WERI-Rb-1 (cell line): ENCODE results near the gene DESI1.

ENCODE experiments used
- DNase-seq: peaks from one replicate; pipeline ENCODE4 v3.0.0-alpha.2; 2020
- H3K27ac ChIP-seq: fragments of 250-450 bp; sonication (Bioruptor Pico); 2 replicates; pipeline ENCODE4 v1.5.1; 2020; ENCODE audit warnings: mild to moderate bottlenecking, moderate library complexity
- H3K27me3 ChIP-seq: fragments of 250-450 bp; sonication (Bioruptor Pico); 2 replicates; pipeline ENCODE4 v1.5.1; 2021; ENCODE audit warnings: mild to moderate bottlenecking, low read depth, moderate library complexity; ENCODE audit not compliant: insufficient read depth, severe bottlenecking
- H3K36me3 ChIP-seq: fragments of 250-450 bp; sonication (Bioruptor Pico); 2 replicates; pipeline ENCODE4 v1.5.1; 2020; ENCODE audit warnings: mild to moderate bottlenecking, moderate library complexity
- H3K4me3 ChIP-seq: 2 replicates; pipeline ENCODE4 v1.5.1; 2011; ENCODE audit warnings: low read depth, mild to moderate bottlenecking, control low read depth, low read length
- H3K9me3 ChIP-seq: fragments of 250-450 bp; sonication (Bioruptor Pico); 2 replicates; pipeline ENCODE4 v1.5.1; 2021; ENCODE audit warnings: mild to moderate bottlenecking, moderate library complexity; ENCODE audit not compliant: severe bottlenecking
- TF ChIP-seq, protein P1 (sequence below): IDR thresholded peaks from 2 replicates; pipeline ENCODE4 v1.5.1; 2011; ENCODE audit warnings: low read depth, mild to moderate bottlenecking, control low read depth, inconsistent platforms, low read length

Gene DESI1

DNA sequence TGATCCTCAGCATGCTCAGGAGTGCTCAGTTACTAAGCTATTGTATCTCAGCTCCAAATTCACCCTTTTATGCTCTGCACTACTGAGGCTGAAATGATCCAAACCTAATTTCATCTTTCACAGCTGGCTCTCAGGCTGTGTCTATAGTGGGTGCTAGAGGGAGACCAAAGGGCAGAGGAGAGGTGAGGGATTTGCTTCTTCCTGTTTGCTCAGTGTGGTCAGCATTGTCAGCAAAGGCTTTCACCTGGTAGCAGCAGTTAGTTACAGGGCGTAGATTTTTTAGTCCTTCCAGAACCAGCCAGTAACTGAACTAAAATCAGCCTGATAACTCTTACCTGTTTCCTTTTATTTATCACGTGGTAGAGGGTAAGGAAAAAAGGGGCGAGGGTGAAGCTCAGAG, 33.5 kb upstream of the DESI1 start:
- TF ChIP-seq, protein P1, sequence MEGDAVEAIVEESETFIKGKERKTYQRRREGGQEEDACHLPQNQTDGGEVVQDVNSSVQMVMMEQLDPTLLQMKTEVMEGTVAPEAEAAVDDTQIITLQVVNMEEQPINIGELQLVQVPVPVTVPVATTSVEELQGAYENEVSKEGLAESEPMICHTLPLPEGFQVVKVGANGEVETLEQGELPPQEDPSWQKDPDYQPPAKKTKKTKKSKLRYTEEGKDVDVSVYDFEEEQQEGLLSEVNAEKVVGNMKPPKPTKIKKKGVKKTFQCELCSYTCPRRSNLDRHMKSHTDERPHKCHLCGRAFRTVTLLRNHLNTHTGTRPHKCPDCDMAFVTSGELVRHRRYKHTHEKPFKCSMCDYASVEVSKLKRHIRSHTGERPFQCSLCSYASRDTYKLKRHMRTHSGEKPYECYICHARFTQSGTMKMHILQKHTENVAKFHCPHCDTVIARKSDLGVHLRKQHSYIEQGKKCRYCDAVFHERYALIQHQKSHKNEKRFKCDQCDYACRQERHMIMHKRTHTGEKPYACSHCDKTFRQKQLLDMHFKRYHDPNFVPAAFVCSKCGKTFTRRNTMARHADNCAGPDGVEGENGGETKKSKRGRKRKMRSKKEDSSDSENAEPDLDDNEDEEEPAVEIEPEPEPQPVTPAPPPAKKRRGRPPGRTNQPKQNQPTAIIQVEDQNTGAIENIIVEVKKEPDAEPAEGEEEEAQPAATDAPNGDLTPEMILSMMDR = no peak

DNA sequence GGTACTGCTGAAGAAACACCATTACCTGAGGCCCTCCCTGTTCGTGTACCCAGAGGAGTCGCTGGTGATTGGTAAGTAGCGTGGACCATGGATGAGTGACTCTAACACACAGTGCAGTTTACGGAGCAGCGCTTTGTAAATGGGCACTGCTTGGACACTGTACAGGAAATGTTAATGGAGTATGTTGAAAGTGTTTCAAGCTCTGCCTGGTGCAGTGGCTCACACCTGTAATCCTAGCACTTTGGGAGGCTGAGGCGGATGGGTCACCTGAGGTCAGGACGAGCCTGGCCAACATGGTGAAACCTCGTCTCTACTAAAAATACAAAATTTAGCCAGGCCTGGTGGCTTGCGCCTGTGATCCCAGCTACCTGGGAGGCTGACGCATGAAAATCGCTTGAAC, 30.0 kb upstream of the DESI1 start:
- H3K36me3 ChIP-seq = peaks cover 91% of the 10 kb centered on the region
- no peak overlapping the region for H3K27ac ChIP-seq
- no peak overlapping the region for H3K4me3 ChIP-seq
- H3K9me3 ChIP-seq = no peaks in the 10 kb centered on the region
- H3K27me3 ChIP-seq = no peaks in the 10 kb centered on the region
- DNase-seq = no peak
- TF ChIP-seq, protein P1 = no peak

More for the DNA sequence above, 33.5 kb upstream of the DESI1 start:
- no peaks in the 10 kb centered on the region for H3K9me3 ChIP-seq
- H3K4me3 ChIP-seq = no peak overlapping the region
- H3K36me3 ChIP-seq = peaks cover 94% of the 10 kb centered on the region
- no peak for DNase-seq
- H3K27me3 ChIP-seq = no peaks in the 10 kb centered on the region
- no peak overlapping the region for H3K27ac ChIP-seq

DNA sequence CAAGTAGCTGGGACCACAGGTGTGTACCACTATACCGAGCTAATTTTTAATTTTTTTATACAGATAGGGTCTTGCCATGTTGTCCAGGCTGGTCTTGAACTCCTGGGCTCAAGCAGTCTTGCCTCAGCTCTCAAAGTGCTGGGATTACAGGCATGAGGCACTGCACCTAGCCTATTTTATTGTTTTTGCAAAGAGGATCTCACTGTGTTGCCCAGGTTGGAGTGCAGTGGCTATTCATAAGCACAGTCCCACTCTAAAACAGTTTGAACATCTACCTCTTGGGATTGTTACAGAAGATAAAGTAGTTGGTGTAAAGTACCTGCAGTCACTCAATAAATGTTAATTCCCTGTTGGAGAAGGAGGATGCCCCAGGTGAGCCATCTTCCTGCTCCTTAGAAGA, 29.4 kb upstream of the DESI1 start:
- Histone ChIP-seq H3K9me3 (no peaks in the 10 kb centered on the region), H3K36me3 (peaks cover 89% of the 10 kb centered on the region), H3K4me3 (no peak overlapping the region), H3K27ac (no peak overlapping the region), H3K27me3 (no peaks in the 10 kb centered on the region)
- DNase-seq = no peak
- TF ChIP-seq, protein P1 = no peak

DNA sequence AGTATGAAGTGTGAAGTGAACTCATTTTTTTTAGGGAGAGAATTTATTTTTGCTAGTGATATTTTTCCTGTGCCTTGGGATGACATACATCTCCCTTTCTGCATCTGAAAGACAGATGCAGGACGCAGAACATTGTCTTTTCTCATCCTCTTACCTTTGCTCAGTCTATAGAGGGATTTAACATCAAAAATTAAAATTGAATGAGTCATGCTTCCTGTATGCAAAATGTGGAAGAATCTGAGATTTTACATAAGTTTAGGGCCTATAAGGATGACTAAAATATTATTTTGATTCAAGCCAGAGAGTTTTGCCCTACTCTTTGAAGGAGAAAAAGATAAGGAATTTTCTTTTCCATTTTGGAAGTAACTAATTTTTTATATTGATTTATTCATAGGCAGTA, 27.6 kb upstream of the DESI1 start:
- Histone ChIP-seq H3K4me3 (no peak overlapping the region), H3K27me3 (no peaks in the 10 kb centered on the region), H3K36me3 (peaks cover 82% of the 10 kb centered on the region), H3K27ac (no peak overlapping the region), H3K9me3 (no peaks in the 10 kb centered on the region)
- DNase-seq = no peak
- TF ChIP-seq, protein P1 = no peak

DNA sequence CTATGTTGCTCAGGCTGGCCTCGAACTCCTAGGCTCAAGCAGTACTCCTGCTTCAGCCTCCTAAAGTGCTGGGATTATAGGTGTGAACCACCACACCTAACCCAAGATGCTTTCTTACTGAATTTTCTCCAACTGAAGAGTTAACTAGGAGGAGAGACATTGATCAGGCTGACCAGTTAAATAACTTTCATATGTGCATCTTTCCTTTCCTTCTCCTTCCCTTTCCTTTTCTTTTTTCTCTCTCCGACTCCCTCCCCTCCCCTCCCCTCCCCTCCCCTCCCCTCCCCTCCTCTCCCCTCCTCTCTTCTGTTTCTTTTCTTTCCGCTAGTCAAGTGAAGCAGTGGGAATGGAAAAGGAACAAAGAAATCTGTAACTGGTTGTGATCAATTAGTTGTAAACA, 26.9 kb upstream of the DESI1 start:
- no peaks in the 10 kb centered on the region for H3K9me3 ChIP-seq
- H3K27me3 ChIP-seq = no peaks in the 10 kb centered on the region
- H3K27ac ChIP-seq = no peak overlapping the region
- no peak for DNase-seq
- no peak overlapping the region for H3K4me3 ChIP-seq
- H3K36me3 ChIP-seq = peaks cover 82% of the 10 kb centered on the region
- TF ChIP-seq, protein P1 = no peak

DNA sequence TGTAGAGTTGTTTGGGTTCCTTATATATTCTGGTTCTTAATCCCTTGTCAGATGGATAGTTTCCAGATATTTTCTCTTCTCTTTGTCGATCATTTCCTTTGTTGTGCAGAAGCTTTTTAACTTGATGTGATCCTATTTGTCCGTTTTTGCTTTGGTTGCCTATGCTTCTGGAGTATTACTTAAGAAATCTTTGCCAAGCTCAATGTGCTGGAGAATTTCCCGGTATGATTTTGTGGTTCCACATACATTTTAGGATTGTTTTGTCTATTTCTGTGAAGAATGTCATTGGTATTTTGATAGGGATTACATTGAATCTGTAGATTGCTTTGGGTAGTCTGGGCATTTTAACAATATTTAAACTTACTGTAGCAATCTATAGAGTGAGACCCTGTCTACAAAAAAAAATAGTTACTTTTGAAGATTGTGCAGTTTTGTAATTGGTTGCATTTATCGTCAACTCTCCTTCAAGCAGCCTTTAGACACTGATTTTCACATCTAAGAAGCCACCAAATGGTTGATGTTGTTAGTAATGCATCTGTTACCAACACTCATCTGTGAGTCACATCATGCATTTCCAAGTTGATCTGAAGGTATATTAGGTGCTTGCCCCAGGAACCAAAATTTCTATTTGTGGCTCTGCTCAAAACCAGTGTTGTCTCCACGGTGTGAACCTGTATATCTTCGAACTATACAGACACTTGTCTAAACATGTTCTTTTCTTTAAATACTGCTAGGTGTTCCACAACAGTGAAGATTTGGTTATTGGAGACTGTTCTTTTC, 21.7 kb upstream of the DESI1 start:
- no peaks in the 10 kb centered on the region for H3K27me3 ChIP-seq
- TF ChIP-seq, protein P1 = no peak
- H3K9me3 ChIP-seq = no peaks in the 10 kb centered on the region
- H3K36me3 ChIP-seq = peaks cover 84% of the 10 kb centered on the region
- H3K4me3 ChIP-seq = no peak overlapping the region
- no peak for DNase-seq
- H3K27ac ChIP-seq = no peak overlapping the region
